Measurements from ENCODE around the gene FEM1A.
"Not testable (repeated sequence)": the region's sequence is repeated elsewhere in the genome, so short reads cannot be mapped to it uniquely, and the experiment has no call there.

- TF ChIP-seq CTCF (IDR thresholded peaks at IDR 0.05; ENCODE audit: low read depth, low read length); EZH2phosphoT487 (IDR thresholded peaks at IDR 0.05; ENCODE audit: low read depth): not testable (repeated sequence)
Measured at GRCh38 chr19:4778124-4778523, 13.4 kb upstream of the FEM1A start.

Data from OCI-LY3 (cell line).